Activated CD4-positive, alpha-beta T cell treated with anti-CD3 and anti-CD28 coated beads, Interleukin-2, amount 10 ng/mL, durations not matched to agents 7 days and 5 days (primary cell): ENCODE results near the gene PPP2R3C. TPM values are rescaled to one million over a fixed set of nuclear protein-coding genes. Genes with fewer than 3 reads are reported as not detected.
"Not testable (repeated sequence)": the region's sequence is repeated elsewhere in the genome, so short reads cannot be mapped to it uniquely, and the experiment has no call there.

Experiments
- CTCF ChIA-PET: fragments of 350-600 bp; sonication (Branson Sonifier 250); formaldehyde crosslinking; loops from one replicate; lab custom pipeline; 2021; ENCODE audit warnings: antibody characterized with exemption; lab: Charles Lee
- POLR2A ChIA-PET: fragments of 350-600 bp; sonication (Branson Sonifier 250); formaldehyde crosslinking; loops from one replicate; lab custom pipeline; 2021; ENCODE audit warnings: antibody characterized with exemption; lab: Charles Lee
- DNase-seq: peaks from one replicate; pipeline ENCODE4 v3.0.0-alpha.2; 2020
- H3K27ac Mint-ChIP-seq: one replicate; pipeline ENCODE4 v1.8.0; 2021; ENCODE audit warnings: mild to moderate bottlenecking, moderate library complexity, mixed read lengths
- H3K27me3 Mint-ChIP-seq: one replicate; pipeline ENCODE4 v1.8.0; 2021; ENCODE audit warnings: mixed read lengths
- H3K36me3 Mint-ChIP-seq: one replicate; pipeline ENCODE4 v1.8.0; 2021; ENCODE audit warnings: low read depth, mixed read lengths
- H3K4me1 Mint-ChIP-seq: one replicate; pipeline ENCODE4 v1.8.0; 2021; ENCODE audit warnings: mixed read lengths
- H3K4me3 Mint-ChIP-seq: one replicate; pipeline ENCODE4 v1.8.0; 2021; ENCODE audit warnings: mild to moderate bottlenecking, moderate library complexity, mixed read lengths
- H3K9me3 Mint-ChIP-seq: one replicate; pipeline ENCODE4 v1.8.0; 2021; ENCODE audit warnings: mixed read lengths
- total RNA-seq, 2 experiments: library from RNA; stranded (reverse); gene quantifications; one replicate each; pipeline ENCODE4 v1.2.3, GENCODE V29; 2021

The PPP2R3C gene
- total RNA-seq, 2 experiments from 2014 or later = 37.4 to 41.3 TPM

DNA sequence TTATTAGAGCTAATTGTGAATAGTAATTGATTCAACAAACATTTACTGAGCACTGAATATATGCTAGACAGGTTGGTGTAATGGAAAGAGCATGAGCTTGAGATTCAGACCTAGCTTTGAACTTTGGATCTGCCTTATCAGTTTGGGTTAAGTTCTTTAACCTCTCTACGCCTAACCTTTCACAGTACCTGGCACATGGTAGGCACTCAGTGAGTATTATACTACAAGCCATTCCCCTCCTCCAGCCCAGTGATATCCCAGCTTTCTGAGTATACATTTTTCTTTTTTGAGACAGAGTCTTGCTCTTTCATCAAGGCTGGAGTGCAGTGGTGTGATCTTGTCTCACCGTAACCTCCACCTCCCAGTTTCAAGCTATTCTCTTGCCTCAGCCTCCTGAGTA lies 43.7 kb downstream of the PPP2R3C start:
- CTCF ChIA-PET = interaction anchor here (0.9 to 1.5 kb wide), 3 partner anchors 11 to 31 kb away, joined by 3 to 4 read pairs (median 3); no protein-coding TSS in a partner anchor
- H3K4me1 Mint-ChIP-seq = no peaks in the 10 kb centered on the region
- no peak overlapping the region for H3K4me3 Mint-ChIP-seq
- H3K9me3 Mint-ChIP-seq = no peaks in the 10 kb centered on the region
- DNase-seq = no peak
- no peaks in the 10 kb centered on the region for H3K27me3 Mint-ChIP-seq
- peaks cover 33% of the 10 kb centered on the region for H3K36me3 Mint-ChIP-seq
- no peak overlapping the region for H3K27ac Mint-ChIP-seq
- POLR2A ChIA-PET = no interaction called here

DNA sequence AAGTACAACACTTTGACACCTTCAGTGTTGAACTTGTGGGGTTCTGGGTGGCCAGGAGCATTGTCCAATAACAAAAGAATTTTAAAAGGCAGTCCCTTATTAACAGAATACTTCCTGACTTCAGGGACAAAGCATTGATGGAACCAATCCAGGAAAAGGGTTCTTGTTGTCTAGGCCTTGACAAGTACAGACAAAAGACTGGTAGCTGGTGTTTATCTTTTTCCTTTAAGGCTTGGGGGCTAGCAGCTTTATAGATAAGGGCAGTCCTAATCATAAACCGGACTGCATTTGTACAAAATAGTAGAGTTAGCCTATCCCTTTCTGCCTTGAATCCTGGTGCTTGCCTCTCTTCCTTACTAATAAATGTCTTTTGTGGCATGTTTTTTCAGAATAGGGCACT lies 48.3 kb downstream of the PPP2R3C start:
- POLR2A ChIA-PET = interaction anchor here (0.6 kb wide), 1 partner anchor 39 kb away, joined by 3 read pairs; no protein-coding TSS in a partner anchor
- no peak overlapping the region for H3K27ac Mint-ChIP-seq

GRCh38 chr14:35072226-35072625 lies 49.6 kb downstream of the PPP2R3C start:
- CTCF ChIA-PET = interaction anchor here (0.8 kb wide), 1 partner anchor 54 kb away, joined by 3 read pairs; no protein-coding TSS in a partner anchor
- H3K27ac Mint-ChIP-seq = no peak overlapping the region

More for the DNA sequence above, 48.3 kb downstream of the PPP2R3C start:
- no peaks in the 10 kb centered on the region for H3K4me1 Mint-ChIP-seq
- H3K36me3 Mint-ChIP-seq = peaks cover 31% of the 10 kb centered on the region
- DNase-seq = no peak
- H3K27me3 Mint-ChIP-seq = no peaks in the 10 kb centered on the region
- no peak overlapping the region for H3K4me3 Mint-ChIP-seq
- CTCF ChIA-PET = no interaction called here
- H3K9me3 Mint-ChIP-seq = no peaks in the 10 kb centered on the region

DNA sequence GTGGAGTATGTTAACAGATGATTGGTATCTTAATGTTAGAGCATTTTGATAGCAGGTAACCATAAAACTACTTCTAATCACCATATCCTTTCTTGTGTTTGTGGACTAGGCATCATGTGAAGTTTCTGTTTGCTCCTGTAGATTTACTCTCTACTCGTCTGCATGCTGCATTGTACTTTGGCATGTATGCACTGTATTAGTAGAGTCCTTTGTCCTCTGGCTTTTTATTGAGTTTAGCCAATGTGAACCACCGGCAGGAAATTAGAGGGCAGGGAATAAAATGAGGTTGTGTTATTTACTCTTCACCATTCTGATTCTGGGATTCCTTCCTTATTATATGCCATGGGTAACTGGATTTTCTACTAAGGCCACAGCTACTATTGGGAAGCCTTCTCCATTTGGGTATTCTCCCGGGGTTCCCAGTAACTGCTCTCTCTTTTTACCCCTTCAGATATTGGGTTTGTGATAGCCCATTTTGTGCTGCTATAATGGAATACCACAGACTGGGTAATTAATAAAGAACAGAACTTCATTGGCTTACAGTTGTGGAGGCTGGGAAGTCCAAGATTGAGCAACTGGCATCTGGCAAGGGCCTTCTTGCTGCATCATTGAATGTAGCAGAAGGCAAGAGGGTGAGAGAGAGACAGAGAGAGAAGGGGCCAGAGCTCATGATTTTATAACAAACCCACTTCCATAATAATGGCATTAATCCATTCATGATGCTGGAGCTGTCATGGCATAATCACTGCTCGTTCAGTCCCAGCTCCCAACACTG lies 53.4 kb downstream of the PPP2R3C start:
- CTCF ChIA-PET = no interaction called here
- Mint-ChIP-seq H3K9me3 (no peaks in the 10 kb centered on the region), H3K27ac (no peak overlapping the region), H3K4me3 (no peak overlapping the region), H3K4me1 (peaks cover 1% of the 10 kb centered on the region), H3K36me3 (peaks cover 31% of the 10 kb centered on the region), H3K27me3 (no peaks in the 10 kb centered on the region)
- POLR2A ChIA-PET = no interaction called here
- no peak for DNase-seq

More at GRCh38 chr14:35072226-35072625, 49.6 kb downstream of the PPP2R3C start:
- DNase-seq = no peak
- POLR2A ChIA-PET = no interaction called here
- Mint-ChIP-seq H3K4me3 (no peak overlapping the region), H3K9me3 (no peaks in the 10 kb centered on the region), H3K27me3 (no peaks in the 10 kb centered on the region), H3K4me1 (no peaks in the 10 kb centered on the region), H3K36me3 (peaks cover 41% of the 10 kb centered on the region)

DNA sequence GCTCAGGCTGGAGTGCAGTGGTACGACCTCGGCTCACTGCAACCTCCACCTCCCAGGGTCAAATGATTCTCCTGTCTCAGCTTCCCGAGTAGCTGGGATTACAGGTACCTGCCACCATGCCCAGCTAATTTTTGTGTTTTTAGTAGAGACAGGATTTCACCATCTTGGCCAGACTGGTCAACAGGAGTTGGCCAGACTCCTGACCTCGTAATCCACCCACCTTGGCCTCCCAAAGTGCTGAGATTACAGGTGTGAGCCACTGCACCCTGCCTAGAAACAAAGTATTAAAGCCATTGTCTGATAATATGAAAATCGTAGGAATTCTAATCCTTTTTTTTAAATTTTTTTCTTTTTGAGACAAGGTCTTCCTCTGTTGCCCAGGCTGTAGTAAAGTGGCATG lies 56.1 kb downstream of the PPP2R3C start:
- H3K36me3 Mint-ChIP-seq = peaks cover 25% of the 10 kb centered on the region
- not testable (repeated sequence) for DNase-seq, H3K27ac Mint-ChIP-seq, H3K27me3 Mint-ChIP-seq, H3K4me1 Mint-ChIP-seq, H3K9me3 Mint-ChIP-seq, H3K4me3 Mint-ChIP-seq
- ChIA-PET POLR2A (interaction anchor here (0.6 kb wide), 1 partner anchor 250 kb away, joined by 3 read pairs; no protein-coding TSS in a partner anchor), CTCF (interaction anchor here (0.6 kb wide), 1 partner anchor 18 kb away, joined by 3 read pairs; no protein-coding TSS in a partner anchor)

GRCh38 chr14:35061113-35061791 lies 60.5 kb downstream of the PPP2R3C start:
- H3K4me1 Mint-ChIP-seq, POLR2A ChIA-PET, H3K4me3 Mint-ChIP-seq, H3K9me3 Mint-ChIP-seq, DNase-seq, H3K27me3 Mint-ChIP-seq: not testable (repeated sequence)
- CTCF ChIA-PET = interaction anchor here (0.9 kb wide), 1 partner anchor 46 kb away, joined by 7 read pairs; no protein-coding TSS in a partner anchor
- H3K36me3 Mint-ChIP-seq = peaks cover 26% of the 10 kb centered on the region
- H3K27ac Mint-ChIP-seq = peak overlapping the region; percentile 41

GRCh38 chr14:35052637-35053036 lies 69.2 kb downstream of the PPP2R3C start:
- H3K36me3 Mint-ChIP-seq = peaks cover 28% of the 10 kb centered on the region
- ChIA-PET CTCF (interaction anchor here (1.5 kb wide), 1 partner anchor 70 kb away, joined by 3 read pairs; the partner anchor contains the start of genes PPP2R3C and PRORP), POLR2A (no interaction called here)
- DNase-seq = no peak
- H3K9me3 Mint-ChIP-seq = no peaks in the 10 kb centered on the region
- H3K4me3 Mint-ChIP-seq = no peak overlapping the region
- no peaks in the 10 kb centered on the region for H3K27me3 Mint-ChIP-seq
- H3K4me1 Mint-ChIP-seq = peaks cover 21% of the 10 kb centered on the region
- H3K27ac Mint-ChIP-seq = no peak overlapping the region

- peaks cover 26% of the 10 kb centered on the region for H3K36me3 Mint-ChIP-seq
- no peak for DNase-seq
- no peak overlapping the region for H3K4me3 Mint-ChIP-seq
- POLR2A ChIA-PET = interaction anchor here (0.6 kb wide), 1 partner anchor 72 kb away, joined by 6 read pairs; no protein-coding TSS in a partner anchor
- CTCF ChIA-PET = interaction anchor here (0.9 to 1.5 kb wide), 3 partner anchors 8 to 71 kb away, joined by 3 read pairs; partner anchors contain the start of genes PPP2R3C and PRORP
- H3K9me3 Mint-ChIP-seq = no peaks in the 10 kb centered on the region
- H3K4me1 Mint-ChIP-seq = peaks cover 24% of the 10 kb centered on the region
- H3K27me3 Mint-ChIP-seq = no peaks in the 10 kb centered on the region
- no peak overlapping the region for H3K27ac Mint-ChIP-seq
Measured at GRCh38 chr14:35051796-35052195, 70.0 kb downstream of the PPP2R3C start.

- Mint-ChIP-seq H3K4me3 (no peak overlapping the region), H3K36me3 (peaks cover 24% of the 10 kb centered on the region), H3K27me3 (no peaks in the 10 kb centered on the region), H3K27ac (no peak overlapping the region), H3K9me3 (no peaks in the 10 kb centered on the region), H3K4me1 (peaks cover 23% of the 10 kb centered on the region)
- no peak for DNase-seq
- ChIA-PET POLR2A (no interaction called here), CTCF (no interaction called here)
Measured at GRCh38 chr14:35050652-35051051, 71.1 kb downstream of the PPP2R3C start.

- POLR2A ChIA-PET = no interaction called here
- peaks cover 21% of the 10 kb centered on the region for H3K36me3 Mint-ChIP-seq
- DNase-seq = no peak
- CTCF ChIA-PET = interaction anchor here (0.6 to 2.4 kb wide), 4 partner anchors 25 to 356 kb away, joined by 3 to 8 read pairs (median 4); partner anchors contain the start of gene NFKBIA
- H3K27me3 Mint-ChIP-seq = no peaks in the 10 kb centered on the region
- no peaks in the 10 kb centered on the region for H3K9me3 Mint-ChIP-seq
- peaks cover 32% of the 10 kb centered on the region for H3K4me1 Mint-ChIP-seq
- peak overlapping the region; percentile 78 for H3K27ac Mint-ChIP-seq
- peak overlapping the region; percentile 84 for H3K4me3 Mint-ChIP-seq
Measured at GRCh38 chr14:35047976-35048513, 73.7 kb downstream of the PPP2R3C start.

- H3K27ac Mint-ChIP-seq = peak overlapping the region; percentile 97
- ChIA-PET CTCF (interaction anchor here (0.9 to 2.4 kb wide), 9 partner anchors 12 to 357 kb away, joined by 3 to 8 read pairs (median 3); partner anchors contain the start of genes NFKBIA and SRP54), POLR2A (interaction anchor here (0.7 to 1.2 kb wide), 3 partner anchors 172 to 369 kb away, joined by 3 read pairs; partner anchors contain the start of genes BAZ1A and PSMA6)
- H3K4me1 Mint-ChIP-seq = peaks cover 34% of the 10 kb centered on the region
- no peak for DNase-seq
- no peaks in the 10 kb centered on the region for H3K27me3 Mint-ChIP-seq
- H3K9me3 Mint-ChIP-seq = no peaks in the 10 kb centered on the region
- H3K36me3 Mint-ChIP-seq = peaks cover 21% of the 10 kb centered on the region
- H3K4me3 Mint-ChIP-seq = peak overlapping the region; percentile 84
Measured at GRCh38 chr14:35046751-35047536, 74.8 kb downstream of the PPP2R3C start.
